Suppressor macrophage treated with lipopolysaccharide for 1 hour (primary cell): ENCODE measurements around the gene PYGL.
"Not testable (repeated sequence)": the region's sequence is repeated elsewhere in the genome, so short reads cannot be mapped to it uniquely, and the experiment has no call there.

Source experiments
- DNase-seq, 3 donors: peaks; one replicate each; pipeline ENCODE4 v3.0.0-alpha.2; 2020 to 2022

Gene PYGL

DNA sequence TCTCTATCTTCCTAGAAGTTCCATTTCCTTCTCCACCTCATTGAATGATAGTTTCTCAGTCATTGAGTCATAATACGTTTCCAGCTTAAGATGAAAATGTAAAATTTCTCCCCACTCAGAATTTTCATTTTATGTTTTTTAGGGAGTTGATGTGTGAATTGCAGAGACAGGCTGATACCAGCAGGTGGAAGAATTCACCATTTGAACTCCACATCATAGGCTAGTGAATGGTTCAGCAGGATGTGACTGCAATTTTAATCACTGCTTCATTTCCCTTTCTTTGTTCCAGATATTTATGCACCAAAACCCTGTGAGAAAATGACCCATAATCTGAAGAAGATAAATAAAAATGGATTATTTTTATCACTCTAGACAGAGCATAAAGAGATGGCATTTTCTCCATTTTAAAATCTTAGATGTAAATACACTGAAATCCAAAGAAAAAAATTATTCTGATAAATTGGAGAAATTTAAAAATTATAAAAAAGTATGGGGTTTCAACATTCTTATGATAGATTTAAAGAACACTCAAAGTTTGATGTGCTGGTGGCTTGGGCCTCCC lies 10.6 kb upstream of the PYGL start:
- DNase-seq: peak; percentile 54 to 83 (median 73)

DNA sequence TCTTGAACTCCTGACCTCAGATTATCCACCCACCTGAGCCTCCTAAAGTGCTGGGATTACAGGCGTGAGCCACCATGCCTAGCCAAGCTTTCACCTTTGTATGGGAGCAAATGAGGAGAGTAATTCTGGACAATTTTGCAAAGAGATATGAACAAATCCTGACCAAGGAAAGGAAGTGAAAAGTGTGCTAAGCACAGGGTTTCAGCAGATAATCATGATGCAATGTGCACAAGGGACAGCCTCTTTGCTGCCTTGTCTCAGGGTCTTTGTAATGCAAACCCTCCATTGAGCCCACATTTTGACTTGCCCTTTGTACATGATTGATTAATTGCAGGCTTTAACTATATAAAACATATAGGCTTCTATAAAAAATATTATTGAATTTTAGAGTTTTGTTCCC lies 9.2 kb upstream of the PYGL start:
- DNase-seq: no peak

DNA sequence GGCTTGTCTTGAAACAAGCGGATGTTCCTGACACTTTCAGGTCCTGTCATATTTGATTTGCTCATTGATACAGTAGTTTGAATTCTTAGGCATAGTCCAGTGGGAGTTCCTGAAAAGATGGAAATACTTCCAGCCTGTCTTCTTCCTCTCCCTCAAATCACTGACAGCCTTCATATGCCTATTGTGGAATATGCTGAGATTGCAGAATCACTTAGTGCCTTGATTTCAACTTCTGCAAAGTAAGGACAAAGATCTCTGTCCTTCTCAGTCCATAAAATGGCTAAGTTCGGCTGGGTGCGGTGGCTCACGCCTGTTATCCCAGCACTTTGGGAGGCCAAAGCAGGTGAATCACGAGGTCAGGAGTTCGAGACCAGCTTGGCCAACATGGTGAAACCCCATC lies 6.7 kb upstream of the PYGL start:
- DNase-seq: peak in 1 of 3 donors; percentile 40

DNA sequence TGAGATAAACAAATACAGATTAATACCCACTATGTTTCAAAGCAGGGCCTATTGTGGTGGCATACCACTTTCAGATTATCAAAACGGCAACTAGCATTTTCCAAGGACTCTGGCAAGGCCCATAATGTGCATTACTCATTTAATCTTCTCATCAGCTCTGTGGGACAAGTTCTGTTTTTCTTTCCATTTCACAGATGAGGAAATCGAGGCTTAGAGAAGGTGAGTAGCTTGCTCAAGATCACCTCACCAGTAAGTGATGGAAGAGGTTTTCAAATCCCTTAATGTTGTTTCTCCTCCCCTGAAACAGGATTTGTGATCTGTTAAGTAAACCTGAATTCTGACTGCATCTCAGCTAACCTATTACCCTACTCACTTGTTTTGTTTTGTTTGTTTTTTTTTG lies 3.9 kb upstream of the PYGL start:
- DNase-seq: no peak

DNA sequence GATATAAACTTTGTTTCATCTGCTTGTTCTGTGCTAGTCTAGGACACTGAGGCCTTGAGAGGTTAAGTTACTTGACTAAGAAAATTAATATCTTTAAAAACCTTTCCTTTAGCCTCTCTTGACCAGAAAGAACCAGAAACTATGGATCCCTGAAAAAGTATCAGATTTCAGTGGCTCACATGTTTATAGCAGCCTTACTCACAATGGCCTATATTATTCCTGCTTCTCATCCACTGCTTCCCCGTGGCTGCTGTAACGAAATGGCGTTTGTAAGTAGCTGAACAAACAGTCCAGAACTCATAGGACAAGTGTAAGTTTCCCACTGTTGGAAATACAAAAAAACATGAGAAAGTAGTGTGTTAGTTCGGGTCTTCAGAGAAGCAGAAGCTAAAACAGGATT lies 3.2 kb upstream of the PYGL start:
- DNase-seq: no peak

DNA sequence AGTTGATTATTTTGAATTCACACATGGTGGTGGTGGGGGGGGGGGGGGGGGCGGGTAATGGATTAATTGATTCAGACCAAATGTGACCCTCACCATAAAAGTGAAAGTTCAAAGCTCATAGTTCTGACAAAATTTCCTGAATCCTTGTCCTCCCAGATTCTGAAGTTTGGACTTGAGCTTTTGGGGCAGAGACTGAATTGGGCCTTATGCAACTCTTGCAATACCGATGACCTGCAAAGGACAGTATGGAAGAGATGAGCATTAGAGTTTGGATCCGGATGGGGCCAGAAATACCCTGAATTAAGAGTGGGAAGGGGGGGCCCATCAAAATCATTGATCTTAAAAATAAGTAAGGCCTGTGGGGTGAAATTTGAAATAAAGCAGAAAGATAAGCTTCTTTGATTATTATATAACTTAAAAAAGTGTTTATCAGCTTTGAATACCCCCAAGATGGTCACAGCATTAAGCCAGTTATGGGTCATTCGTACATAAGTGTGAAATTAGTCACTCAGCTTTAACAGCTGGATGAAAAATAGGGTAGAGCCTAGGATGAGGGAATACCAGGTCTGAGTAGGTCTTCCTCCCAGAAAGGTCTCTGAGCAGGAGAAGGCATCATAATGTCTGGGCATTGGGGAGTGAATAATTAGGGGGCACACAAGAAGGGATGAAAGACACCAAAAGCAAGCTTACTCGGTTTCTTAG lies 2.1 kb upstream of the PYGL start:
- no peak for DNase-seq

DNA sequence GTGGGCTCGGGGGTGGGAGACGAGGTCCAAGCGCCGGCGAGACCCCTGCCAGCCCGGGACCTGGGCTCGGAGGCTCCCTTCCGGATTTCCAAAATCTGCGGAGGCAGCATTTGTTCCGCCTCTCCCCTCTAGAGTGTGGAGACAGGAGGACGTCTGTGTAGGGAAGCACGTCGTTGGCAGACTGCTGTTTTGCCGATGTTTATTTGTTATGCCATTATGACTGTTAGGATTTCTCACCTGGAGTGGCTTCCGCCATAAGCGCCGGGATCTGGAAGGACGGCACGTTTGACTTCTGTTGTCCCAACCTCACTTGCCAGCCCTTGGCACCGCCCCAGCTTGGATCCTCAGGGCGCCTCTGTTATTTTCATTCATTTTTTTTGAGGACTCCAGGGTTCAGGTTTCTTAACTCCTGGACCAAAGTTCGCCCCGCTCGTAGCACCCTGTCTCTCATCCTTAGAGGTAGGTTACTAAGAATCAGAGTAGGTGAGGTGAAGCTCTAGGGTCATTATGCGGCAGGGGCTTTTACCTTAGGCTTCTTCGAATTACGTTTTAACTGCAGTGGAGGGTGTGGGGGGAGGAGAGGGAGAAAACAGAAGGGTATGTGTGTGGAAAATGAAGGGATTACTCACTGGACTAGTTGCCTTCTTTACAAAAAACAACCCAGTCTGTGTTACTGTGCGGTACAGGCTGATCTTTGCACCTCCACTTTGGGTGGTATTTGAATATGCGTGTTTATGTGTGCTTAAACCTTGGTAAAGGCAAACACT lies 547 bp upstream of the PYGL start:
- peak in 1 of 3 donors; percentile 34 for DNase-seq

DNA sequence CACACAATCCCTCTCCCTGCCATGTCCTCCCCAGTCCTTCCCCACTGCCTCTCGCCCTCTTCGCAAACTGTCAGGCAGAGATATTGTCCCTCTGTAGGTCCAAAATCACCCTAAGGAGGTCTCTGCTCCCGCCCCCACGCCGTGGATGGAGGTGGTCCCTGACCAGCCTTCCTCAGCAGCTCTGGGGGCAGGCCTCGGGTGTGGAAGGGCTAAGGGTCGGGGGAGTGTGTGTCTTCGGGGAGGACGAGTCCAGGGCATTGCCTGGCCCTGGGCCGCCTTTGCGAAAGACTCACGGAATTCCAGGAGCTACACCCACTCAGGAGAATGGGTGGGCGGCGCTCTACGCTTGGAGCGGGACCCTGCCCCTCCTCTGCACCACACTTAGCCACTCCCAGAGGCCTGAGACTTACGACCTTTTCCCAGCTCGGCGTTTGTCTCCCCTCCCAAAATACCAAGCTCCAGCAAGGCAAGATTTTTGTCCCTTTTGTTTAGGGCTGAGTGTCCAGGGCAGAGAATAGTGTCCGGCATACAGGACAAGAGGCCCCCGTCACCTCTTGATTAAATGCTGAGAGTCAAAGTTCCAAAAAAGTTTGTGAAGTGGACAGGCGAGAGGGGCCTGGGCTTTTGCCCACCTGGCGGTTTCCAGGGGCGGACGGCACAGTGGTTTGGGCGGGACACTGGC lies 881 bp downstream of the PYGL start:
- DNase-seq: peak in 2 of 3 donors; percentile 24 to 41

DNA sequence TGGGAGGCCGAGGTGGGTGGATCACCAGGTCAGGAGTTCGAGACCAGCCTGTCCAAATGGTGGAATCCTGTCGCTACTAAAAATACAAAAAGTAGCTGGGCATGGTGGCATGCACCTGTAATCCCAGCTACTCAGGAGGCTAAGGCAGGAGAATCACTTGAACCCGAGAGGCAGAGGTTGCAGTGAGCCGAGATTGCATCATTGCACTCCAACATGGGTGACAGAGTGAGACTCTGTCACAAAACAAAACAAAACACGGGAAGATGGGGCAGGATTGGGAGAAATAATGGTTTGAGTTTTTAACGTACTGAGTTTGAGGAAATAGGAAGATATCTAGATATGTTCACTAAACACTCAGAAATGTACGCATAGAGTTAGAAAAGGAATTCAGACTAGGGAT lies 2.6 kb downstream of the PYGL start:
- not testable (repeated sequence) for DNase-seq

DNA sequence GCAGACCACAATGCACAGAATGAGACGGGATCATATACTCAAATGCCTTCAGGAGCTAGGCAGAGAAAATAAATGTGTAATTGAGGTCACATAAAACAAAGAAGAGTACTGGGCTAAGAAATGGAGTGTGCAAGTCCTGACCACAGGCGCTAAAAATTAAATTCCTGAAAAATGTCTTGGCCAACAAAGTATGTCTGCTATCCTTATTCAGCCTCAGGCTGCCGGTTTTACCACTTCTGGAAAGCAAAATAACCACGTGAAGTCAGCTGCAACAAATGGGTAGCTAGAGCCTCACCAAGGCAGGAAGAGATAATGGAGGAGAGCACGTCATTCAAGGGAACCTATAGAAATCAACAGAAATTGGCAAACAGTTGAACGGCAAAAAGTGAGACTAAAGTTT lies 3.1 kb downstream of the PYGL start:
- no peak for DNase-seq

DNA sequence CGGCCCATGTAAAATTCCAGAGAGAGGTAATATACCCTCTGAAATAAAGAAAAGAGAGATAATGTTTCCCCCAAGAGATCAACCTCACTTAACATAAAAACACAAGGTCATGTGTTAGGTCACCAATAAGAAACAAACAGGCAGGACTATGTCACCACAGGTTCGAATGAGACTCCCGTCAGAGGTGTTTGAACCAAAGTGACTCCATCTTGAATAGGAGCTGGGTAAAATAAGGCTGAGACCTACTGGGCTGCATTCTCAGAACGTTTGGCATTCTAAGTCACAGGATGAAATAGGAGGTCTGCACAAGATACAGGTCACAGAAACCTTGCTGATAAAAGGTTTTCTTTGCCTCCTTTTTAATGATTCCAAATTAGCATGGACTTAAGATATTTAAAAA lies 6.5 kb downstream of the PYGL start:
- no peak for DNase-seq

DNA sequence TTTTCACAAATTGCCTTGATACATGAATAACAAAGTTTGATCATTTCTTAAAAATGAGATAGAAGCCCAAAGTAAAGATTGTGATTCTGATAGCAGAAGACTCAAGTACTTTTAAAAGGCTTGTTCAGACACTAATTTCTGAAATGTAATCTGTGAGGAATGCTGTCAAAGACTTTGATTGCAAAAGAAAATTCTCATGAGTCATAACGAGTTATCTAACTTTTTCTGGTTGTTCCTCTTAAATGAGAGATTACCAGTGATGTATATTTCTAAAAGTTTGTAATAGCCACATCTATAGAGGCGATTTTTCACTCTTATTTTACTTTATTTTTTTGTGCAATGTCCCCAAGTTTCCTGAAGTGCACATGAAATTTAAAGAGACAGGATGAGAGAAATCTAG lies 7.0 kb downstream of the PYGL start:
- peak; percentile 41 to 89 (median 86) for DNase-seq

DNA sequence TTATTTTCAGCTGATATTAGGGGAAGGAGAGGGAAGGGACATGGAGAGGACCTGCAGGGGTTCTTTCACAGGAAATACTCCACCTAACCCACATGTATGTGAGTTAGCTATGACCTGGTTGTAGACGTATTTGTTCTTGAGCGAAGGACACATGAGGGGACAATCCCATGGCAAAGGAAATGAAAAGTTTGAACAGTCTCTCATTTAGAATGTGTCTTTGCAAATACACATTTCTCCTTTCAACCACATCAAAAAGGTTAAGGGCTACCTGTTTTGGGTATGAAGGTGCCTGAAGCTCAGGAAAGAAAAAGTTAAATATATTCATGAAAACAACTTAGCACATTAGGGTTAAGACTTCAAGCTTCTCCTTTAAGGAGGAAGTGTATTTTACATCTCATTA lies 7.4 kb downstream of the PYGL start:
- no peak for DNase-seq

DNA sequence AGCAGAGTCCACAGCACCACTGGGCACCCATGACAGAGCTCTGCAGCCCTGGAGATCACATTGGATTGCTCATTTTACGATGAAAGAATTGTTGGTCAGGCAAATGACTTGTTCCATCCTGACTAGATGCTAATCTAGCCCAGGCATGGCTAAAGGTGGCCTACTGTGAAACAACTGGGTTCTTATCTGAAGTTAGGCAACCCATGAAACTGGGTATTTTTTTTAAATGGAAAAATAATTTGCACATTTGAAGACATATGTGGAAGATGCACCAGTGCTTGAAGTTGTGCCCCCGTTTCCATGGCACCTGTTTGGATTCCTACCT lies 8.3 kb downstream of the PYGL start:
- DNase-seq: no peak

DNA sequence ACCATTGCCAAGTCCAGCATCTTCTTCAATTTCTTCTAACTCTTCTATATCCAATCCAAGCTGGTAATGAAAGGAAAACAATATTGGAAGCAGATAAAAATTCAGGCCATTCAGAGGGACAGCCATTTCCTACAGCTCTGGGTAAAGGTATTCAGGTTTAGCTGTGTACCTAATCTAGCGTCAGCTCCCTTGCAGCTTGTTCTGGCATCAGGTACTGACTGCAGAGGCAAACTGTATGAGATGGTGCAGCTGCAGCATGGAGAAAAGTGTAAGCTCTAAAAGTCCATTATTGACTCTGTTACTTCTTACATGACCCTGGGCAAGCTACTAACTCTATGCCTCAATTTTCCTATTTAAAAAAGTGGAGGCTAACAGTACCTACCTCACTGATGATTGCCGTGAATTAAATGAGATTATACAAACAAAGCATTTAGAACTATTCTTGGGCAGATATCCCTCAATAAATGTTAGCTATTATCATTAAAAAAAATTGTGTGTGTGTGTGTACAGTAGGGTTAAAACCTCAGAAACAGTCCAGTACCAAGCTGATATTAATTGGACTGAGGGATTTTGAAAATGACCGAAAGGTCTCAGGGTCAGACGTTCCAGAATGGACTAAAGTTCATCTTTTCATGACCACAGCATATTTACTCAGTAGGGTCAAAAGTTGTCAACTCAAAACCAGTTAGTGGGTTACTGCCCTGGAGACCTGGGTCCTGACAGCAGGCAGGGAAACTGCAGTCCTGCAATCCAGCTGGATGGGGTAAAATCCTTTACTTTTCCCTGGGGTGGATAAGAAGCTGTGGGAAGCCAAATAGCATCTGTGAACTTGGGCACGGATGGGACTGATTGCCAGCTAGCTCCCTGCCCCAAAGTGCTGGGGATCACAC lies 8.9 kb downstream of the PYGL start:
- no peak for DNase-seq

DNA sequence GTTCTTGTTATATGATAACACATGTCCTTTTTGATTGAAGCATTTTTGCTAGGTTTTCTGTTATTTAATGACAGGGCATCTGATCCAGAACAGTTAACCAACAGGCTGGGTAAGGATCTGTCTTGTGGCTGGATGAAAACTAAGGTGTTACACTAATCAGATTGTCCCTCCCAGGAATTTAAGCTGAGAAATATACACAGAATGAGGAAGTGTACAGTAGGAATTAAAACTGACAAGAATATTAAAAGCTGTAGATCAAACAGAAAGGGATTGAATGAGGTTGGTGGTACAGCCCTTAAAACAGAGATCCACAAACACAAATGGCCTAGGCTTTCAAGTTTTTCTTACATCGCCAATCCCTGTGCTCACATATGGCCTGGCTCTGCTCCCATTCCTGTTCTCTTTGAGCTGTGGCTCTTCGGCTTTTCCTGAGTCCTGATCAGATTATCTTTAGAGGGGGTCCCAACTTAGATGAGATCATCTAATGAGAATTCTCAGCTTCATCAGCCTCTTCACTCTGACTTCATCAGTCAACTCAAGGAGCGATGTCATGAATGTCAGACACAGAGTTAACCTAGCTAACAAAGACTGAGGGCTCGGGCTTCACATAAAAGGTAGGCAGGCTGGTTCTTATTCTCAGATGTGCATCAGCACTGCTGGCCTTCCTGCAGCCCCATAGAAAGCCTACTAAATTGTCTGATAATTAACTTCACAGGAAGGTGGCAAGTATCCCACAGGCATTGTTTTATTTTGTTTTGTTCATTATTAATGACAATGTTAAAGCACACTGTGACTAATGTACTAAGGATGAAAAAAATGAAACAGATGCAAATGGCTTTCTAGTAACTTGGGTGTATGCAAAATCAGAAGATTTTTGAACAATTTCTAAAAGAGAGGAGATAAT lies 11.4 kb downstream of the PYGL start:
- no peak for DNase-seq

DNA sequence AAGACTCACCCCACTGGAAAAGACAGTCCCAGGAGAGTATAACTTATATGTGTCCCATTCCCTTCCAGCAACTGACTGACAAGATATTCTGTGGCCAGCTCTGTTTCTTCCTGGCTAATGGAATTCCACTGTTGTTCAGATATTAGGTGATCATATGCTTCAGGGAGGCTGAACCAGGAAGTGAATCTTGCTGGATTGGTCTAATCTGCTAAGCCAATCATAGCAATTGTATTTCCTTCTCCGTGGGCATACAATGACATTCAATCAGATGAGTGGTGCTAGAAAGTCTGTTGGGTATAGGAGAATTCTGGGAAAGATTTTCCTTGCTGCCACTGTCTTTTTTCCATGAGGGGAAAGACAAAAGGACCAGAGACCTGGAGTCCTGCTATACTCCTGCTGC lies 12.1 kb downstream of the PYGL start:
- DNase-seq: peak in 2 of 3 donors; percentile 27 to 40

DNA sequence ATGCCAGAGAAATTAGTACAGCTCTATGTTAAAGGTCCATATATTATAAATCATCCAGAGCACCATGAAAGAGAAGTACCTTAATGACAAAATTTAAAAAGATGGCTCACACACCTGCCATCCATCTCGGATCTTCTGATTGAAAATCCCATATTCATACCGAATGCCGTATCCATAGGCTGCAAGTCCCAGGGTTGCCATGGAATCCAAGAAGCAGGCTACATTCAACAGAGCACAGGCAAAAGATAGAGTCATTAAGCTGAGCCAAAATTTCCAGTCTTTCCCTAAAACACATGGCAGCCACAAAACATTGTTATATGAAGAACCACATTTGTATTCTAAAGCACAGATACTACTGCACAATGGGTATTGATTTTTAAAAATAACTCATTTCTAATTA lies 12.7 kb downstream of the PYGL start:
- no peak for DNase-seq

DNA sequence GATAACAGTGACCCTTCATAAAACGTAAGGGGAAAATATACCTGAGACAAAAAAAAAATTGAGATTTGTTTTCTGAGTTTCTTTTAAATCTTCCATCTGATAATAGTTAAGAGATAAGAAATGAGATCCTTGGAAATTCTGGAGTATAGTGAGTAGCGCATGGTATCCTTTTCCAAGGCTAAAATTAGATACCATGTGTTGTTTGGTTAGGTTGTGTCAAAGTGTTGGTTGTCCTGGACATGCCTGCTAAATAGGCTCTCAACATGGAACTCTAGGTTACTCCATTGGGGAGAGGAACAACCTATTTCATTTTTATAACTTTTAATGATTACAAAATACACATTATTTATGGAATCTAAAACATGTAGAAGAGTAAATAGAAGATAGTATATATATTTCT lies 14.8 kb downstream of the PYGL start:
- DNase-seq: no peak

DNA sequence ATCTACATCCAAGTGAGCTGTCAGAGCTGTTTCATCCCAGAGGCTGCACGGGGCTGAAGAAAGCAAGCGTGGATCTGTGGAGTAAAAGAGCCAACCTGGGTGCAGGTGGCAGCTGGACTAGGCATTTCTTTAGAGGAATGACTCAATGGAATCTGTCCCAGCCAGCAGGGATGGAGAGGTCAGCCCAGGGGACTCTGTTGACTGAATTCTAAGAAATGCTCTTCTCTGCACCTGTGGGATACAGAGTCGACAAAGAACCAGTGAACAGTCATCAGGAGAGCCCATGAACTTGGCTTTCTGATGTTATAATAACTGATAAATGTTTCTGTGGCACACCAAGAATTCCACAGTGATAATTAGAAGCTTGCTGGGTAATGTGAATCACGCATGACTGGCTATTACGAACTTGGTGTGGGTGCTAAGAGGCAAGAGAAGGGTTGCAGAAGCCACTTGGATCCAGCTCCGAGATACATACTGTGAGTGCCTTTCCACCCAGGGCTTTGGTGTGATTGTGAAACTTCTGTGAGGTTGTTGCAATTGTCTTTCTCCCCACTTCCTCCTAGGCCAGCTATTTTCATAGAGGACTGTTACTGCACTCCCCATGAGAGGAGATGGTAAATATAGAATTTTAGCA lies 16.2 kb downstream of the PYGL start:
- peak; percentile 84 to 93 (median 92) for DNase-seq

DNA sequence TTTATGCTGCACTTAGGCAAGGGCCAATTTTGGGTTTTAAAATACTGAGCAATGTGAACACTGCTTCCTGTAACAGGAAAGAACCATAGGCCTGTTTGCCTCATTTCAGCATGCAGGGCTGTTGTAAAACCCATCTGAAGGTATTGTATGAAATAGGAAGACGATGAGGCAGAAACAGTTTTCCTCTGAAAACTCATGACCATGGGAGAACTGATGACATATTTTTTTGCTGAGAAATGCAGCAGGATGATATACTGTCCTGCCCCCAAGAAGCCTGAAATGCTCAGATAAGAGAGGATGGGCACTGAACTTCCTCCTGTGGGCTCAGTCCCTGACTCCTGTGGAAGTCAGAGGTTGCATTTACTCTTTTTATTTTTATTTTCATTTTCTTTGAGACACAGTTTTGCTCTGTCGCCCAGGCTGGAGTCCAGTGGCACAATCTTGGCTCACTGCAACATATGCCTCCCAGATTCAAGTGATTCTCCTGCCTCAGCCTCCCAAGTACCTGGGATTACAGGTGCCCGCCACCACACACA lies 17.4 kb downstream of the PYGL start:
- DNase-seq: peak; percentile 56 to 73 (median 65)
